ENCODE data around the gene MEGF6. TPM values are rescaled to one million over a fixed set of nuclear protein-coding genes. Genes with fewer than 3 reads are reported as not detected.

The MEGF6 gene, protein sequence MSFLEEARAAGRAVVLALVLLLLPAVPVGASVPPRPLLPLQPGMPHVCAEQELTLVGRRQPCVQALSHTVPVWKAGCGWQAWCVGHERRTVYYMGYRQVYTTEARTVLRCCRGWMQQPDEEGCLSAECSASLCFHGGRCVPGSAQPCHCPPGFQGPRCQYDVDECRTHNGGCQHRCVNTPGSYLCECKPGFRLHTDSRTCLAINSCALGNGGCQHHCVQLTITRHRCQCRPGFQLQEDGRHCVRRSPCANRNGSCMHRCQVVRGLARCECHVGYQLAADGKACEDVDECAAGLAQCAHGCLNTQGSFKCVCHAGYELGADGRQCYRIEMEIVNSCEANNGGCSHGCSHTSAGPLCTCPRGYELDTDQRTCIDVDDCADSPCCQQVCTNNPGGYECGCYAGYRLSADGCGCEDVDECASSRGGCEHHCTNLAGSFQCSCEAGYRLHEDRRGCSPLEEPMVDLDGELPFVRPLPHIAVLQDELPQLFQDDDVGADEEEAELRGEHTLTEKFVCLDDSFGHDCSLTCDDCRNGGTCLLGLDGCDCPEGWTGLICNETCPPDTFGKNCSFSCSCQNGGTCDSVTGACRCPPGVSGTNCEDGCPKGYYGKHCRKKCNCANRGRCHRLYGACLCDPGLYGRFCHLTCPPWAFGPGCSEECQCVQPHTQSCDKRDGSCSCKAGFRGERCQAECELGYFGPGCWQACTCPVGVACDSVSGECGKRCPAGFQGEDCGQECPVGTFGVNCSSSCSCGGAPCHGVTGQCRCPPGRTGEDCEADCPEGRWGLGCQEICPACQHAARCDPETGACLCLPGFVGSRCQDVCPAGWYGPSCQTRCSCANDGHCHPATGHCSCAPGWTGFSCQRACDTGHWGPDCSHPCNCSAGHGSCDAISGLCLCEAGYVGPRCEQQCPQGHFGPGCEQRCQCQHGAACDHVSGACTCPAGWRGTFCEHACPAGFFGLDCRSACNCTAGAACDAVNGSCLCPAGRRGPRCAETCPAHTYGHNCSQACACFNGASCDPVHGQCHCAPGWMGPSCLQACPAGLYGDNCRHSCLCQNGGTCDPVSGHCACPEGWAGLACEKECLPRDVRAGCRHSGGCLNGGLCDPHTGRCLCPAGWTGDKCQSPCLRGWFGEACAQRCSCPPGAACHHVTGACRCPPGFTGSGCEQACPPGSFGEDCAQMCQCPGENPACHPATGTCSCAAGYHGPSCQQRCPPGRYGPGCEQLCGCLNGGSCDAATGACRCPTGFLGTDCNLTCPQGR (N-terminal part only)
- total RNA-seq: 1 to 10 TPM; 2.0 to 2.5 TPM

- no peaks in the 10 kb centered on the region for H3K9me3 Mint-ChIP-seq
- H3K36me3 Mint-ChIP-seq (ENCODE audit: low read depth): no peaks in the 10 kb centered on the region
- TF ChIP-seq, protein P1, sequence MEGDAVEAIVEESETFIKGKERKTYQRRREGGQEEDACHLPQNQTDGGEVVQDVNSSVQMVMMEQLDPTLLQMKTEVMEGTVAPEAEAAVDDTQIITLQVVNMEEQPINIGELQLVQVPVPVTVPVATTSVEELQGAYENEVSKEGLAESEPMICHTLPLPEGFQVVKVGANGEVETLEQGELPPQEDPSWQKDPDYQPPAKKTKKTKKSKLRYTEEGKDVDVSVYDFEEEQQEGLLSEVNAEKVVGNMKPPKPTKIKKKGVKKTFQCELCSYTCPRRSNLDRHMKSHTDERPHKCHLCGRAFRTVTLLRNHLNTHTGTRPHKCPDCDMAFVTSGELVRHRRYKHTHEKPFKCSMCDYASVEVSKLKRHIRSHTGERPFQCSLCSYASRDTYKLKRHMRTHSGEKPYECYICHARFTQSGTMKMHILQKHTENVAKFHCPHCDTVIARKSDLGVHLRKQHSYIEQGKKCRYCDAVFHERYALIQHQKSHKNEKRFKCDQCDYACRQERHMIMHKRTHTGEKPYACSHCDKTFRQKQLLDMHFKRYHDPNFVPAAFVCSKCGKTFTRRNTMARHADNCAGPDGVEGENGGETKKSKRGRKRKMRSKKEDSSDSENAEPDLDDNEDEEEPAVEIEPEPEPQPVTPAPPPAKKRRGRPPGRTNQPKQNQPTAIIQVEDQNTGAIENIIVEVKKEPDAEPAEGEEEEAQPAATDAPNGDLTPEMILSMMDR (IDR thresholded peaks at IDR 0.05): no peak
- H3K4me3 Mint-ChIP-seq: peak within 1 kb of the TSS; percentile 53
- H3K4me1 Mint-ChIP-seq (ENCODE audit: low read depth): peaks cover 4% of the 10 kb centered on the region
- no peak within 1 kb of the TSS for H3K27ac Mint-ChIP-seq
- H3K27me3 Mint-ChIP-seq: peaks cover 11% of the 10 kb centered on the region
- ATAC-seq (peak; percentile 82), DNase-seq (peak; percentile 61)
- ChIA-PET POLR2A (no interaction called here), CTCF (no interaction called here)
- intact Hi-C loops (cut with micrococcal nuclease): no loop called here
Observed at GRCh38 chr1:3611170-3612019, at the start of gene MEGF6. TSS of gene MEGF6 (minus strand) at chr1:3611508. CDS start at chr1:3611268, 240 bp downstream.

- TF ChIP-seq, protein P1 (IDR thresholded peaks at IDR 0.05): no peak
- no peak overlapping the region for H3K4me3 Mint-ChIP-seq
- peaks cover 15% of the 10 kb centered on the region for H3K4me1 Mint-ChIP-seq (ENCODE audit: low read depth)
- H3K27me3 Mint-ChIP-seq: peaks cover 27% of the 10 kb centered on the region
- POLR2A ChIA-PET: no interaction called here
- H3K9me3 Mint-ChIP-seq: no peaks in the 10 kb centered on the region
- CTCF ChIA-PET: interaction anchor here (0.9 to 1.4 kb wide), 3 partner anchors 15 to 208 kb away, joined by 3 read pairs; no protein-coding TSS in a partner anchor
- no peaks in the 10 kb centered on the region for H3K36me3 Mint-ChIP-seq (ENCODE audit: low read depth)
- H3K27ac Mint-ChIP-seq: no peak overlapping the region
- DNase-seq (no peak), ATAC-seq (peak; percentile 37)
- intact Hi-C loops (cut with micrococcal nuclease): no loop called here
Observed at GRCh38 chr1:3660704-3661103, 49.4 kb upstream of the MEGF6 start.

- no peak overlapping the region for H3K27ac Mint-ChIP-seq
- H3K4me3 Mint-ChIP-seq: no peak overlapping the region
- ChIA-PET POLR2A (no interaction called here), CTCF (interaction anchor here (1.0 kb wide), 1 partner anchor 68 kb away, joined by 3 read pairs; no protein-coding TSS in a partner anchor)
- peaks cover 42% of the 10 kb centered on the region for H3K27me3 Mint-ChIP-seq
- no peaks in the 10 kb centered on the region for H3K36me3 Mint-ChIP-seq (ENCODE audit: low read depth)
- intact Hi-C loops (cut with micrococcal nuclease): no loop called here
- TF ChIP-seq, protein P1 (IDR thresholded peaks at IDR 0.05): no peak
- H3K4me1 Mint-ChIP-seq (ENCODE audit: low read depth): peaks cover 15% of the 10 kb centered on the region
- no peak for ATAC-seq
- no peaks in the 10 kb centered on the region for H3K9me3 Mint-ChIP-seq
- DNase-seq: no peak
Observed at GRCh38 chr1:3659093-3659492, 47.8 kb upstream of the MEGF6 start.

DNA sequence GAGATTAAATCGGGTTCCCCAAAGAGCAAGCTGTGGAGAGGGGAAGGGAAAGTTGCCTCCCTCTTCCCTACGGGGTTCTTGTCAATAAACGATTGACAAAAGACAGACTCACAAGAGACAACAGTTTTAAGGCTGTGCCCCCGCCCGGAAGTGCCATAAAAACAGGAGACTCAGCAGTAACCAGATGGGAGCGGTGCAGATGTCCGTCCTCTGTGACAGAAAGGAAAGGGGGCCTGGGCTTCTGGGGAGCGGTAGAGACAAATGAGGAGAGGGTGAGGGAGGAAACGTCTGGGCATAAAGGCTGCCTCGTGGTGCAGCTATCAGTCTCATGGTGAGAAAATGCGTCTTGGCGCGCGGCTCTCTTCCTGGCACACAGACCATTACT is 46.9 kb upstream of the MEGF6 start:
- Mint-ChIP-seq H3K4me3 (no peak overlapping the region), H3K27me3 (peaks cover 49% of the 10 kb centered on the region), H3K36me3 (ENCODE audit: low read depth) (no peaks in the 10 kb centered on the region), H3K9me3 (no peaks in the 10 kb centered on the region), H3K27ac (no peak overlapping the region), H3K4me1 (ENCODE audit: low read depth) (peaks cover 15% of the 10 kb centered on the region)
- DNase-seq: no peak
- no peak for ATAC-seq
- TF ChIP-seq, protein P1 (IDR thresholded peaks at IDR 0.05): no peak
- ChIA-PET CTCF (interaction anchor here (1.0 kb wide), 1 partner anchor 69 kb away, joined by 3 read pairs; no protein-coding TSS in a partner anchor), POLR2A (no interaction called here)
- intact Hi-C loops (cut with micrococcal nuclease): no loop called here

Data from activated CD8-positive, alpha-beta T cell treated with anti-CD3 and anti-CD28 coated beads for 36 hours (primary cell).